Activated CD4-positive, alpha-beta T cell treated with anti-CD3 and anti-CD28 coated beads, Interleukin-2, Interleukin-4, amounts not matched to agents 100 ng/mL and 50 ng/mL, durations not matched to agents 16 hours and 8 hours (primary cell): ENCODE results near the gene POLQ.
A peak's percentile ranks its signal among the peaks of the same experiment; 100 is the strongest.
"Not testable (repeated sequence)": the region's sequence is repeated elsewhere in the genome, so short reads cannot be mapped to it uniquely, and the experiment has no call there.

ENCODE experiments used
- DNase-seq: peaks from one replicate; pipeline ENCODE4 v3.0.0-alpha.2; 2020; ENCODE audit warnings: low spot score

POLQ gene

DNA sequence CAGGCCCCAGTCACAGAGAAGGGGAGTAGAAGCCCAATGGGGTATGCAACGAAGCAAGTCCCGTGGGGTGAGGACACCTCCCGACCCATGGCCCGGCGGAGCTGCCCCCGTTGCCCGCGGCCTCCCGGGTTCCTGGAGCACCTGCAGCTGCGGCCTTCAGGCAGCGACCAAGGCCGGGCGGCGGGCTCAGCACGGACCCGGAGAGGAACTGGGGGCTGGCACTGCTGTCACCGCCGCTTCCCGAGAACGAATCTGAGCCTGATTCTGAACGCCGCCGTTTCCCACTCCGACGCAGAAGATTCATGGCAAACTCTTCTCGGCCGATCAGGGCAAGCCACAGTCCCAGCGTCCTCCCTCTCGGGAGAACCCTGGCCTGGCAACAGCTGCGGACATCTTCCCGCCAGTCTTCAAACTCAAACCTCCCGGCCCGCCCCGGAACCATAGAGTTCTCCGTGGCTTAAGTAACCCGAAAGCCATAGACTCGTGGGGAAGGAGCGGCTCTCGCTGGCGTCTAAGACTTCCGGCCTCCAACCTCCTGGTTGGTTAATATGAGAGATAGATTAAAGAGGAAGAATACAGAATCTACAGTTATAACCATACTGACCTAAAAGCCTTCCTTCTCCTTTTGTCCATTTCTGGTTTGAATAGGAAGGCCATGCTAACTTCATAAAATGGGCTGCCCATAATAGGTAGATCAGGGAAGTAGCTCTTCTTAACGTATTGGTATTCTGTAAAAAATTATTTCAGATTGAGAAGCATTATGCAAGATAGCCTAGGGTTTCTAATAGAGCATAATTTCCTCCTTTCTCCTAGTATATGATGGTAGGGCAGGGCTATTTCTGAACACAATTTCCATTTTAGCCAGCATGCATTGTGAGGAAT, at the start of gene POLQ:
POLQ (minus strand) TSS at position 415 of the 882 bp plus-strand sequence; CDS start at position 304, 111 bp downstream.
- DNase-seq, result peak; percentile 92

GRCh38 chr3:121594850-121595249, 49.1 kb upstream of the POLQ start:
- DNase-seq, result no peak

DNA sequence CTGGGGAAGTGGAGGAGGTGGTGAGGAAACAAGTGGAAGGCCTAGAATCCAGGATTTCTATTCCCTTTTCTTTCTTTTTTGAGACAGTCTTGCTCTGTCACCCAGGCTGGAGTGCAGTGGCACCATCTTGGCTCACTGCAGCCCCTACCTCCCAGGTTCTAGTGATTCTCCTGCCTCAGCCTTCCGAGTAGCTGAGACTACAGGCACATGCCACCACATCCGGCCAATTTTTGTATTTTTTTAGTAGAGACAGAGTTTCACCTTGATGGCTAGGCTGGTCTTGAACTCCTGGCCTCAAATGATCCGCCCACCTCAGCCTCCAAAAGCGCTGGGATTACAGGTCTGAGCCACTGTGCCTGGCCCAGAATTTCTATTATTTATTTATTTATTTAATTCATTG, 48.0 kb upstream of the POLQ start:
- not testable (repeated sequence) for DNase-seq

DNA sequence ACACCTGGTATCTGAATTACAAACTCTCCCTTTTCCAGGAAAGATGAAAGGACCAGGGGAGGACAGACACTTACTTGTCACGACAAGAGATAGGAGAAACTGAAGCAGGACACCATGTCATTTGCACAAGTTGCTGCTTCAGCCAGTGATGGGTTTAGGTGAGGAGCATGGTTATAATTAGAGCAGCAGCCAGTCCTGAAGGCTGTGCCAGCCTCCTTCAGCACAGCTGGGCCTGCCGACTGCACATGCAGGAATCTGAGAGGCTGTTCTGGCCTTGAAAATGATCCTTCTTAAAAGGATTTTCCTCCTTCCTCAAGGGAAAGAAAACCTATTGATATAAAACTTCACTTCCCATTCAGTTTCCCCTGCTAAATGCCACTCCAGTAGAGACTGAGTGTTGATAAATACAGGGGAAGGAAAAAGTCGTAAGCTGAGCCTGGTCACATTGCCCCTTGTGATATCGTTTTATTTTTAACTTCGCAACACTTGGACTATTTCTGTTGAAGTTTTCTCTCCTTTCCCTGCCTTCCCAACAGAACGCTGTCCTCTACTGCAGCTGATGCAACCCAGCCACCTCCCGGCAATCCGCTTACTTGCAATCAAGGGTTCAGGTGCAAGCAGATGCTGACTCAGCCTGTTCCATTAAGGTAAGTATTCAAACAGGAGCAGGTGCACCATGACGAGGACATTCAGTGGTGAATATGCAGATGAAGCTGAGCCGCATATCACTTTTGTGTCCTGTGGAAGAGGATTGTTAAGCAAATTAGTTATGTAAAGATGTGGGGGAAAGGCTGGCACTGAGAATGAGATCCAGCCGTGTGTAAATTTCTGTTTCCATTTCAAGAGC, 47.3 kb upstream of the POLQ start, which contains the start of gene FBXO40:
FBXO40 (plus strand) TSS at position 524 of the 847 bp plus-strand sequence. CDS start 27,197 bp downstream, outside the sequence.
- DNase-seq, result no peak

GRCh38 chr3:121584418-121584817, 38.6 kb upstream of the POLQ start:
- DNase-seq, result no peak

GRCh38 chr3:121581691-121582090, 35.9 kb upstream of the POLQ start:
- no peak for DNase-seq

DNA sequence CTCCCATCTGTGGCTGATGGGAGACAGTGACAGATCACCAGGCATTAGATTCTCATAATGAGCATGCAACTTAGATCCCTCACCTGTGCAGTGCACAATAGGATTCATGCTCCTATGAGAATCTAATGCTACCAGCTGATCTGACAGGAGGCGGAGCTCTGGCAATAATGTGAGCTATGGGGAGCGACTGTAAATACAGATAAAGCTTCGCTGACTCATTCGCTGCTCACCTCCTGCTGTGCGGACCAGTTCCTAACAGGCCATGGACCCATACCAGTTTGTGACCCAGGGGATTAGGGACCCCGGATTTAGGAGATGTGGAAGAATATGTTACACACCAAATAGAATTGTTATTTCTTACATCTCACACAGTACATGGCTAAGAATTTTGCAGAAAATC, 28.7 kb upstream of the POLQ start:
- no peak for DNase-seq

- DNase-seq, result no peak
These were observed 21.9 kb upstream of the POLQ start, which contains the start of gene ARGFX for GRCh38 chr3:121567649-121568048. Gene ARGFX, plus strand, starts transcription at chr3:121567949. Its CDS starts 2,765 bp downstream, at chr3:121570714.

DNA sequence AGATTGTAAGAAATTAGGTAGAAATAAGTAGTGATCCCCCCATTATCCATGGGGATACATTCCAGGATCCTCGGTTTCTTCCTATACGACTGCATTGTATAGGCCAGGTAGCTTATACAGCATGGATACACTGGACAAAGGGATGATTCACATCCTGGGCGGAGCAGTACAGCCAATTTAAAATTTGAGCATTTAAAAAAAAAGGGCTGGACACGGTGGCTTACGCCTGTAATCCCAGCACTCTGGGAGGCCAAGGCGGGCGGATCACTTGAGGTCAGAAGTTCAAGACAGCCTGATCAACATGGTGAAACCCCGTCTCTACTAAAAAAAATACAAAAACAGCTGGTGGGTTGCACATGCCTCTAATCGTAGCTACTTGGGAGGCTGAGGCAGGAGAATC, 21.0 kb upstream of the POLQ start:
- no peak for DNase-seq

DNA sequence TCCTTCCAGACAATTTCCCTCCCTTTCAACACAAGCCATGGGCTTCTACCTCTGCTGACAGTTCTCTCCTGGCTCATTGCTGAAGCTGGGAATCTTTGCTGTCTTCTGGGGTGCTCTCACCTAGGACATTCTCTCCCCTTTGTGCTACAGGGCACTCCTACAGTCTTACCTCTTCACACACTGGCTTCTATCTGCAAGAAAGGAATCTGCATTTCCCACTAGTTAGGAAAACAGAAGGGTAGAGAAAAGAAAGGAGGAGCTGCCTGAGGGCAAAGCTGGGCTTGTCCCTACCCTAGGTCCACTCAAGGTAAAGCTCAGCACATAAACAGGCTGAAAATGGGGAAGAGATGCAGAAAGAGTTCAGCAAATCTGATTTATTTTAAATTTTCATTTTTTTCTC, 16.4 kb upstream of the POLQ start:
- no peak for DNase-seq

GRCh38 chr3:121557426-121557934, 11.7 kb upstream of the POLQ start:
- no peak for DNase-seq

DNA sequence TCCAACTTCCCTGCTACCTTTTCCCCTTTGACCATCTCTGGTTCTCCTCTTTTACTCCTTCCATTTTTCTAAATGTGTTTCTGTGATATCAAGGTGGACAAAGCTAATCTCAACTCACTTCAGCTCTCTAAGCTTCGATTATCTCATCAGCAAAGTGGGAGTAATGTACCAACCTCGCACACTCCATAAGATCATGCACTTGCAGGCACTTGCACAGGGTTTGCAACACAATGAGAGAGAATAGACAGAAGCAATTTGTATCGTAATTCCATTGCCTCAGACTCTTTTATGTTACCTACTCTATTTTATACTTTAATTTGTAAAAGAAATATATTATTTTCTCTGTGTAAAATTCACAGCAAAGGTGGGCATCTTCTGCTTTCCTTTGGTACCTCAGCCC, 7.0 kb upstream of the POLQ start:
- no peak for DNase-seq

DNA sequence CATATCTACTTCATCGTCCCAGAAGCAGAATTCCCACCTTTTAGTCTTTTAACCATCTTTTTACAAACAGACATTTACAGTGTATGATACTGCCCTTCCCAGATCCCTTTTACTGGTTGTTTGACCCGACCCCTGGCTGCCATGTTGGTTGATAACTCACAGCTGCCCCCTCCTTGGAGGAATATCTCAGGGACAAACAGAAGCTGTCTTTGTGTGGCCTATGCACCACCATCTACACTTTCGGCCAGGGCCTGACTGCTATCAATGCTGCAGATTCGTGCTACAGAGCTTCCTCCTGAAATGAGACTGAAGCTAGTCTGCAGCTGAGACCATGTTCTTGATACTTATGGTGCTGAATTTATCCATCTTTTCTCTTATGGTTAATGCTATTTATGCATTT, 6.6 kb upstream of the POLQ start:
- DNase-seq, result no peak

DNA sequence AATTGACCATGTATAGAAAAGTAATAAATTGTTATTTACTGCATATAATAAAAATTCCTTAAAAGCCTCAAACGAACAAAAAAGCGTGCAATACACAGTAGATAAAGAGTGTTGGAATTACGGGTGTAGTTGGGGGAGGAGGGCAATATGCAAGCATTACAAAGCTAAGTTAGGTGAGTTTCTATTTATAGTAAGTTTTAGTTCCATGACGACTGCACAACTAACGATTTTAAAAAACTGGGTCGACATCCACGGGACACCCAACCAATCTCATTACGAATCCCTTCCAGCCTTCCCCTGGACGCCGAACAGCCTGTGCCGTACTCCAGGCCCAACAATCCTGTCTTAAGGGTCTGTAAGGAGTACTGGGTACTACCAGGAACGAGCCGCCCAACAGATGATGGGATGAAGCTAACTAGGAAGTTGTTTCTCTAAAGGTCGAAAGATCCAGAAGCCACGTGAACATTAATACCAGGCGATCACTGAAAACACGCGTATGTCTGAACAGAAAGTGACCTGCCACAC, 677 bp downstream of the POLQ start:
- DNase-seq, result peak; percentile 14

GRCh38 chr3:121542924-121543323, 2.9 kb downstream of the POLQ start:
- no peak for DNase-seq

- no peak for DNase-seq
These were observed 14.5 kb downstream of the POLQ start for GRCh38 chr3:121531269-121531668.

GRCh38 chr3:121529308-121529707, 16.5 kb downstream of the POLQ start:
- no peak for DNase-seq

DNA sequence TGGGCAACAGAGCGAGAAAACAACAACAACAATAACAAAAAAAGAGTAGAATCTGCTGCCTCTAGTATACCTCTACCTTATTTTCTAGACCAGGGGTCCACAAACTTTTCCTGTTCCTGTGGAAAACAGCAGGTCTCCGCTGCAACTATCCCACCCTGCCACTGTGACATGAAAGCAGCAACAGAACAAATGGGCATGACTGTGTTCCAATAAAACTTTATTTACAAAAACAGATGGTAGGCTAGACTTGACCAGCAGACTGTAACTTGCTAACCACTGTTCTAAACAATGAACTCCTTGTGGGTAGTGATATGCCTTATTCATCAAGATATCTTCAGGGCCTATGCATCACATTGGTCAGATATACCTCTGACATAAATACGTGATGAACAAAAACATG, 25.3 kb downstream of the POLQ start:
- DNase-seq, result no peak

DNA sequence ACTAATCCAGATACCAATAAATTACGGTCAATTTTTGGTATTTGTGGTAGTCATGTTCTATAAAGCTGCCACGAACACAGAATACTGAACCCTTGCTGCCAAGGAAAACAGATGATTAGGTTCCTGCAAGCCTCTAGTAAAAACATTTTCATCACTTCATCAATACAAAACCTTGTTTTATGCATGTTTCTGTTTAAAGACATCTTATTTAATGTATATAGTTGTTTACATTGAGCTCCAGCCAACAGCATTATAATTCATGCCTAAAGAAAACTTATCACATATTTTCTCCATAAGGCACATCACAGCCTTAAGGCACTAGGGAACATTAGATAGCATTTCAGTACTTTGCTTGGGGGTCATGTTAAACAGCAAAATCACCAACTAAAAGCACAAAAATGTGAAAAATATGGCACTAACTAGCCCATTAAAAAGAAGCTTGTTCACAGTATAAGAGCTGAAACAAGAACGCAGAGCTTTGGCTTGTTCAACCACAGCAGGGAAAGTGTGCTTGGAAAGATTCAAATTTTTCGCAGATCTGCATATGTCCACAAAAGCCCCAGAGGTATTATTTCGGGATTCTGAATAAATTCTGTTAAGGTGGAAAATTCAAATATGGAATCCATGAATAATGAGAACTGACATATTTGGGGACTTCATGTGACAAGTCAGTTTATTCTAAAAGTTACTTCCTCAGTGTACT, 27.7 kb downstream of the POLQ start:
- DNase-seq, result no peak

- no peak for DNase-seq
These were observed 29.9 kb downstream of the POLQ start for GRCh38 chr3:121515862-121516261.

GRCh38 chr3:121515313-121515712, 30.5 kb downstream of the POLQ start:
- DNase-seq, result no peak

- no peak for DNase-seq
These were observed 31.3 kb downstream of the POLQ start for GRCh38 chr3:121514496-121514895.
